ENCODE data around the gene KCMF1. TPM values are rescaled to one million over a fixed set of nuclear protein-coding genes. Genes with fewer than 3 reads are reported as not detected.

The KCMF1 gene
- total RNA-seq, 1 donor from 2014 or later: 95.8 TPM

DNA sequence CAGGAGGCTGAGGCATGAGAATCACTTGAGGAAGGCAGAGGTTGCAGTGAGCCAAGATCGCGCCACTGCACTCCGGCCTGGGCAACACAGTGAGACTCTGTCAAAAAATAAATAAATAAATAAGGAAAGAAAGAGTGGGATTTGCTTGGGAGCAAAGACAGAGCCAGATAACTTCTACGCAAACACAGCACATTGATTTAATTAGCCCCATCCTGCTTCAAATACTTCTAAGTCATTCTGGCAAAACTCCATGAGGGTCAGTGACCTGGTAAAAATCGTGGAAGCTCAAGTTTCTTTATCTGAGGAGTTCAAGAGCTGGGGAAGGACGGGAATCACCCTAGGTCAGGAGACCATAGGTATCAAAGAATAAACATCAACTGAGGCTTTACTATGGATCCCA is 91.6 kb downstream of the KCMF1 start:
- TF ChIP-seq, protein P1, sequence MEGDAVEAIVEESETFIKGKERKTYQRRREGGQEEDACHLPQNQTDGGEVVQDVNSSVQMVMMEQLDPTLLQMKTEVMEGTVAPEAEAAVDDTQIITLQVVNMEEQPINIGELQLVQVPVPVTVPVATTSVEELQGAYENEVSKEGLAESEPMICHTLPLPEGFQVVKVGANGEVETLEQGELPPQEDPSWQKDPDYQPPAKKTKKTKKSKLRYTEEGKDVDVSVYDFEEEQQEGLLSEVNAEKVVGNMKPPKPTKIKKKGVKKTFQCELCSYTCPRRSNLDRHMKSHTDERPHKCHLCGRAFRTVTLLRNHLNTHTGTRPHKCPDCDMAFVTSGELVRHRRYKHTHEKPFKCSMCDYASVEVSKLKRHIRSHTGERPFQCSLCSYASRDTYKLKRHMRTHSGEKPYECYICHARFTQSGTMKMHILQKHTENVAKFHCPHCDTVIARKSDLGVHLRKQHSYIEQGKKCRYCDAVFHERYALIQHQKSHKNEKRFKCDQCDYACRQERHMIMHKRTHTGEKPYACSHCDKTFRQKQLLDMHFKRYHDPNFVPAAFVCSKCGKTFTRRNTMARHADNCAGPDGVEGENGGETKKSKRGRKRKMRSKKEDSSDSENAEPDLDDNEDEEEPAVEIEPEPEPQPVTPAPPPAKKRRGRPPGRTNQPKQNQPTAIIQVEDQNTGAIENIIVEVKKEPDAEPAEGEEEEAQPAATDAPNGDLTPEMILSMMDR (IDR thresholded peaks at IDR 0.05): no peak
- no peak for DNase-seq (ENCODE audit: low spot score)
- no peak overlapping the region for H3K4me3 Mint-ChIP-seq (ENCODE audit: unreplicated experiment)
- peaks cover 3% of the 10 kb centered on the region for H3K27me3 Mint-ChIP-seq (ENCODE audit: low read depth)
- peaks cover 22% of the 10 kb centered on the region for H3K4me1 Mint-ChIP-seq (ENCODE audit: low read depth)
- H3K27ac Mint-ChIP-seq (ENCODE audit: unreplicated experiment): no peak overlapping the region
- no peaks in the 10 kb centered on the region for H3K9me3 Mint-ChIP-seq (ENCODE audit: low read depth)
- H3K36me3 Mint-ChIP-seq (ENCODE audit: low read depth): no peaks in the 10 kb centered on the region

DNA sequence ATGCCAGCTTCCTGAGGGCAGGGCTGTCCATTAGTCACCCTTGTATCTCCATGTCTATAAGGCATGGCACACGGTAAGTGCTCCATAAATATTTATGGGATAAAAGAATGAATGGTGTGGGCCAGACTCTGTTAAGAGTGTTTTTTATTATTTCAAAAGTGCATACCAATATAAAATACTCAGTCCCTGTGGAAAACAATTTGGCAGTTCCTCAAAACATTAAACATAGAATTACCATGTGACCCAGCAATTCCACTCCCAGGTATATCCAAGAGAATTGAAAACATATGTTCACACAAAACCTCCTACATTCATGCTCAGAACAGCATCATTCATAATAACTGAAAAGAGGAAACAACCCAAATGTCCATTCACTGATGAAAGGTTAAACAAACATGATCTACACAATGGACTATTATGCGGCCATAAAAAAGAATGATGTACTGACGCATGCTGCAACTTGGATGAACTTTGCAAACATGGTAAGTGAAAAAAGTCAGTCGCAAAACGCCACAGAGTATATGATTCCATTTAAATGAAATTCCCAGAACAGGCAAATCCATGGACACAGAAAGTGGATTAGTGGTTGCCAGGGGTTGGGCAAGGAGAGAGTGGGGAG is 93.1 kb downstream of the KCMF1 start:
- no peaks in the 10 kb centered on the region for H3K9me3 Mint-ChIP-seq (ENCODE audit: low read depth)
- DNase-seq (ENCODE audit: low spot score): no peak
- no peaks in the 10 kb centered on the region for H3K36me3 Mint-ChIP-seq (ENCODE audit: low read depth)
- H3K27ac Mint-ChIP-seq (ENCODE audit: unreplicated experiment): no peak overlapping the region
- H3K4me1 Mint-ChIP-seq (ENCODE audit: low read depth): peaks cover 11% of the 10 kb centered on the region
- peaks cover 3% of the 10 kb centered on the region for H3K27me3 Mint-ChIP-seq (ENCODE audit: low read depth)
- no peak overlapping the region for H3K4me3 Mint-ChIP-seq (ENCODE audit: unreplicated experiment)
- TF ChIP-seq, protein P1 (IDR thresholded peaks at IDR 0.05): no peak

DNA sequence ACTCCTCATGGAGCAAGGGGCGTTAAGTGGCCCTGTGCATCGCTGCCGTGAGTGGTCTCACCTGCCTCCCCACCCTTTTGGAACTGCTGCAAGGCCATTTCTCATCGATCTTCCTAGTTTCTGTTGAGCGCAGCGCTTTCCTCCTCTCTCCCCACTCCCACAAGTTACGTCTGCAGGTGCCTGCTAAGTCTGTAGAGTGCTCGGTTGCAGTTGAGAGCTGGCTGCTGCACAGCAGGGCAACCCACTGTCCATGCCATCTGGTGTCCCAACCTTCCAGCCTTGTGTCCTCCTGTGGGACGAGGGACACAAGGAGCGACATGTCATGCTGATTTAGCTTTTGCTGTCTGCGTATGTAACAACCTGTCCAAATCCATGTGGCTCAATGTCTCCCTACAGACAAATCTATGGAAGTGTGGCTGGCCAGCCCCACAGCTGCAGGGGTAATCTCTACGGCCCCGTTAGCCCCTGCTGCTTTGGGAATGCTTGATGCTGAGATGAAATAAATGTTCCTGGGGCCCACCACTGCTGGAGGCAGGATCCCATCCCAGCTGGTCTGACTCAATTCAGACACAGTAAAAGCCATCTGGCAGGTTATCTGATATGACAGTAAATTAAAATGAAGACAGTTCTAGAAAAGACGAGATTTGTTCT is 94.1 kb downstream of the KCMF1 start:
- DNase-seq (ENCODE audit: low spot score): no peak
- no peaks in the 10 kb centered on the region for H3K36me3 Mint-ChIP-seq (ENCODE audit: low read depth)
- H3K4me1 Mint-ChIP-seq (ENCODE audit: low read depth): peaks cover 11% of the 10 kb centered on the region
- no peak overlapping the region for H3K27ac Mint-ChIP-seq (ENCODE audit: unreplicated experiment)
- H3K27me3 Mint-ChIP-seq (ENCODE audit: low read depth): peaks cover 3% of the 10 kb centered on the region
- no peaks in the 10 kb centered on the region for H3K9me3 Mint-ChIP-seq (ENCODE audit: low read depth)
- no peak overlapping the region for H3K4me3 Mint-ChIP-seq (ENCODE audit: unreplicated experiment)
- TF ChIP-seq, protein P1 (IDR thresholded peaks at IDR 0.05): no peak

DNA sequence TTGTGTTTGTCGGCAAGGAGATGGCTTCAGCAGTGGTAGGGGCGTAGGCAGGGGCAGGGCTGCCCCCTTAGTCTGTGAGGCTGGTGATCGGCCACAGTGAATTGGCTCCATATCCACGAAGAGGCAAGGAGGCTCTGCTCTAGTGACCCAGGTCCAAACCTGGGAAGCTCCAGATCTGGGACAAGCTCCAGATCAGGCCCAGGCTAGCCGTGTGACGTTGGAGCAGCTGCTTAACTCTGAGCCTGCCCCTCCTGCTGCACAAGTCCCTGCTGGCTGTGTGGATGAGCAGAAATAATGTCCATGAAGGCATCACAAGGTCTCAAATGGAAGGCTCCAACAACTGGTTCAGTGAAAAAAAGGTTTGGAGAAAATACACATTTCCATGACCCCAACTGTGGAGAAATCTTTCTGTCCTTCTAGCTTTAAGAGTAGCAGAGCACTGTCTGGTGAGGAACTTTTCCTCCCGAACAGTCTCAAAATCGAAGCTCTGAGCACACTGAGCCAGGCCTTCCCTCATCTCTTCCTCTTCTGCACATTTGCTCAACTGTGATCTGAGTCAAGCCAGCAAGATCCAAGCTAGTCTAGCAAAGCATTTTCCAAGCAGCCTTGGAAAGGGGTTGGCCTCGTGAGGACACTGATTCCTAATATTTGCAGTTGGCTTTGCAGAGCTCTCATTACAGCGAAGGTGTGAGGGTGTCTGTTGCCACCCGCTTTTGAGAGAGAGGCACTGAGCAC is 95.2 kb downstream of the KCMF1 start:
- TF ChIP-seq, protein P1 (IDR thresholded peaks at IDR 0.05): no peak
- Mint-ChIP-seq H3K9me3 (ENCODE audit: low read depth) (no peaks in the 10 kb centered on the region), H3K27me3 (ENCODE audit: low read depth) (peaks cover 3% of the 10 kb centered on the region), H3K4me3 (ENCODE audit: unreplicated experiment) (no peak overlapping the region), H3K4me1 (ENCODE audit: low read depth) (peaks cover 11% of the 10 kb centered on the region), H3K36me3 (ENCODE audit: low read depth) (no peaks in the 10 kb centered on the region), H3K27ac (ENCODE audit: unreplicated experiment) (no peak overlapping the region)
- DNase-seq (ENCODE audit: low spot score): no peak

DNA sequence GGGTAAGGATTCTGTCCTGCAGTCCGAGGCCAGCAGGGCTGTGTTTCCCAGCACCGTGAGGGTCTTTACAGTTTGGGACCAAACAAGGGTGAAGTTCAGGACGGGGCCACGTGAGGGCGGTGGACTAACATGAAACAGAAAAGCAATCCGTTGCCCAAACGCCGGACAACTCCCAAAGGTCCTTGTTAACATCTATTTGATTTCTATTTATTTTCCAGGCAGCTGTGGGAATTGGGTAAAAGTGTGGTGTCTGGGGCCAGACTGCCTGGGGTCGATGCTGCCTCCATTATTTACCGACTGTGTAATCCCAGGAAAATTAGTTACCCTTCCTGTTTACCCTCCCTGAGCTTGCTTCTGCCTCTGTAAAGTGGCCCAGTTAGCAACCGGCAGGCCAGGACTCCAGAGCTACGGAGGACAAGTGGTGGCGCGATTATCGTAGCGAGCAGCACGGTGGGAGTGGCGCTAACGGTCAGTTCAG is 96.0 kb downstream of the KCMF1 start:
- DNase-seq (ENCODE audit: low spot score): no peak
- TF ChIP-seq, protein P1 (IDR thresholded peaks at IDR 0.05): peak; percentile 99
- peak overlapping the region; percentile 59 for H3K4me3 Mint-ChIP-seq (ENCODE audit: unreplicated experiment)
- peaks cover 3% of the 10 kb centered on the region for H3K27me3 Mint-ChIP-seq (ENCODE audit: low read depth)
- H3K4me1 Mint-ChIP-seq (ENCODE audit: low read depth): peaks cover 11% of the 10 kb centered on the region
- H3K27ac Mint-ChIP-seq (ENCODE audit: unreplicated experiment): no peak overlapping the region
- no peaks in the 10 kb centered on the region for H3K9me3 Mint-ChIP-seq (ENCODE audit: low read depth)
- H3K36me3 Mint-ChIP-seq (ENCODE audit: low read depth): no peaks in the 10 kb centered on the region
